Smooth muscle cell (in vitro differentiated cells): Measurements from ENCODE around the gene KIF26A. TPM values are rescaled to one million over a fixed set of nuclear protein-coding genes. Genes with fewer than 3 reads are reported as not detected.

ENCODE experiments used
- DNase-seq: peaks from one replicate; lab custom pipeline; 2025; ENCODE audit not compliant: unreplicated experiment; lab: John Stamatoyannopoulos, UW
- H2AFZ ChIP-seq: fragments of 200-600 bp; sonication (generic); 2 replicates; pipeline ENCODE4 v1.6.0; 2016; ENCODE audit warnings: antibody characterized with exemption, low read depth, mild to moderate bottlenecking
- H3F3A ChIP-seq: fragments of 200-600 bp; sonication (generic); 2 replicates; pipeline ENCODE4 v1.6.0; 2017; ENCODE audit warnings: antibody characterized with exemption, low read depth
- H3K27ac ChIP-seq: fragments of 200-600 bp; sonication (generic); 2 replicates; pipeline ENCODE4 v1.5.1; 2016; ENCODE audit warnings: low read depth, mild to moderate bottlenecking
- H3K27me3 ChIP-seq: fragments of 200-600 bp; sonication (generic); 2 replicates; pipeline ENCODE4 v1.6.1; 2016; ENCODE audit warnings: low read depth, mild to moderate bottlenecking
- H3K36me3 ChIP-seq: fragments of 200-600 bp; sonication (generic); 2 replicates; pipeline ENCODE4 v1.5.1; 2016; ENCODE audit warnings: low read depth
- H3K4me1 ChIP-seq: fragments of 200-600 bp; sonication (generic); 2 replicates; pipeline ENCODE4 v1.5.1; 2016; ENCODE audit warnings: low read depth
- H3K4me2 ChIP-seq: fragments of 200-600 bp; sonication (generic); 2 replicates; pipeline ENCODE4 v1.6.0; 2016; ENCODE audit warnings: mild to moderate bottlenecking
- H3K4me3 ChIP-seq: fragments of 200-600 bp; sonication (generic); 2 replicates; pipeline ENCODE4 v1.5.1; 2016; ENCODE audit warnings: mild to moderate bottlenecking
- H3K79me2 ChIP-seq: fragments of 200-600 bp; sonication (generic); 2 replicates; pipeline ENCODE4 v1.6.0; 2016; ENCODE audit warnings: low read depth, mild to moderate bottlenecking
- H3K9ac ChIP-seq: fragments of 200-600 bp; sonication (generic); 2 replicates; pipeline ENCODE4 v1.6.0; 2016; ENCODE audit warnings: low read depth
- H3K9me3 ChIP-seq: fragments of 200-600 bp; sonication (generic); replicated peaks from 2 replicates; pipeline ENCODE4 v1.5.1; 2016; ENCODE audit warnings: low read depth
- H4K20me1 ChIP-seq: fragments of 200-600 bp; sonication (generic); 2 replicates; pipeline ENCODE4 v1.6.0; 2016; ENCODE audit warnings: low read depth
- CTCF ChIP-seq: fragments of 200-600 bp; sonication (generic); IDR thresholded peaks from 2 replicates; pipeline ENCODE4 v1.5.1; 2017; ENCODE audit warnings: borderline replicate concordance, mild to moderate bottlenecking, antibody characterized with exemption; ENCODE audit not compliant: insufficient read depth, poor library complexity, severe bottlenecking
- WGBS: methylation state at CpG from one replicate; pipeline ENCODE4 v1.1.7; 2016; ENCODE audit warnings: low lambda C conversion rate; 5-methylcytosine and 5-hydroxymethylcytosine counted together
- polyA plus RNA-seq: library from polyadenylated mRNA; unstranded; fragments of >200 nt; fragmentation: Nextera tagmentation; extraction: Ambion mirVana; gene quantifications from 2 replicates; pipeline ENCODE4 v1.2.1, GENCODE V29; 2016
- total RNA-seq: library from RNA; depleted of rRNA; stranded (reverse); fragments of >200 nt; gene quantifications from 2 replicates; pipeline ENCODE4 v1.2.3, GENCODE V29; 2014

The KIF26A gene
- total and polyA plus RNA-seq, 2 experiments from 2014 or later: 4.4 to 5.9 TPM

GRCh38 chr14:104119119-104119487 is 19.3 kb upstream of the KIF26A start:
- no peaks in the 10 kb centered on the region for H4K20me1 ChIP-seq
- DNase-seq: no peak
- no peak overlapping the region for H3K9ac ChIP-seq
- no peaks in the 10 kb centered on the region for H3K4me1 ChIP-seq
- TF ChIP-seq CTCF: no peak
- H3K9me3 ChIP-seq: peaks cover 5% of the 10 kb centered on the region
- peaks cover 43% of the 10 kb centered on the region for H3K27me3 ChIP-seq
- no peaks in the 10 kb centered on the region for H3K79me2 ChIP-seq
- H3K27ac ChIP-seq: peak overlapping the region; percentile 10
- no peak overlapping the region for H3K4me2 ChIP-seq
- H2AFZ ChIP-seq: no peak overlapping the region
- H3K36me3 ChIP-seq: no peaks in the 10 kb centered on the region
- 86% methylated on average over 3 of the region's 3 CpGs for WGBS
- no peaks in the 10 kb centered on the region for H3F3A ChIP-seq
- no peak overlapping the region for H3K4me3 ChIP-seq

- H3K4me2 ChIP-seq: no peak overlapping the region
- H3K27ac ChIP-seq: peak overlapping the region; percentile 10
- H3K36me3 ChIP-seq: no peaks in the 10 kb centered on the region
- no peaks in the 10 kb centered on the region for H3F3A ChIP-seq
- no peak overlapping the region for H2AFZ ChIP-seq
- H3K9ac ChIP-seq: no peak overlapping the region
- H4K20me1 ChIP-seq: no peaks in the 10 kb centered on the region
- peaks cover 5% of the 10 kb centered on the region for H3K9me3 ChIP-seq
- WGBS: 78% methylated on average over 18 of the region's 18 CpGs
- no peaks in the 10 kb centered on the region for H3K79me2 ChIP-seq
- DNase-seq: no peak
- no peak for TF ChIP-seq CTCF
- peaks cover 42% of the 10 kb centered on the region for H3K27me3 ChIP-seq
- H3K4me1 ChIP-seq: no peaks in the 10 kb centered on the region
- H3K4me3 ChIP-seq: no peak overlapping the region
These were observed 18.7 kb upstream of the KIF26A start for GRCh38 chr14:104119488-104120251.

GRCh38 chr14:104120281-104120741 is 18.1 kb upstream of the KIF26A start:
- TF ChIP-seq CTCF: no peak
- peaks cover 5% of the 10 kb centered on the region for H3K9me3 ChIP-seq

GRCh38 chr14:104121142-104121541 is 17.2 kb upstream of the KIF26A start:
- no peak overlapping the region for H2AFZ ChIP-seq
- H3K9ac ChIP-seq: no peak overlapping the region
- no peak overlapping the region for H3K4me2 ChIP-seq
- H3K27me3 ChIP-seq: peaks cover 27% of the 10 kb centered on the region
- H3K4me1 ChIP-seq: no peaks in the 10 kb centered on the region
- H3K36me3 ChIP-seq: no peaks in the 10 kb centered on the region
- no peak overlapping the region for H3K4me3 ChIP-seq
- H3K27ac ChIP-seq: no peak overlapping the region
- no peaks in the 10 kb centered on the region for H3F3A ChIP-seq
- 90% methylated on average over 5 of the region's 5 CpGs for WGBS
- no peak for TF ChIP-seq CTCF
- H3K79me2 ChIP-seq: no peaks in the 10 kb centered on the region
- H3K9me3 ChIP-seq: peaks cover 5% of the 10 kb centered on the region
- H4K20me1 ChIP-seq: no peaks in the 10 kb centered on the region
- no peak for DNase-seq

More at GRCh38 chr14:104120281-104120741, 18.1 kb upstream of the KIF26A start:
- Histone ChIP-seq H3K79me2 (no peaks in the 10 kb centered on the region), H3K27me3 (peaks cover 36% of the 10 kb centered on the region), H3K4me2 (no peak overlapping the region), H4K20me1 (no peaks in the 10 kb centered on the region), H3K27ac (peak overlapping the region; percentile 10), H3K4me1 (no peaks in the 10 kb centered on the region), H3K9ac (no peak overlapping the region), H3K36me3 (no peaks in the 10 kb centered on the region), H3K4me3 (no peak overlapping the region), H2AFZ (no peak overlapping the region), H3F3A (no peaks in the 10 kb centered on the region)
- WGBS: 58% methylated on average over 5 of the region's 5 CpGs
- DNase-seq: no peak
